B cell (primary cell): ENCODE data around the gene ZNF256. TPM values are rescaled to one million over a fixed set of nuclear protein-coding genes. Genes with fewer than 3 reads are reported as not detected.

ENCODE experiments used
- ATAC-seq: fragments of 200-7000 bp; cut with Tn5 transposase; one replicate; pipeline ENCODE4 v1.10.0; 2021; ENCODE audit warnings: low read depth, mild to moderate bottlenecking, moderate number of reproducible peaks, moderate library complexity
- CTCF ChIA-PET: fragments of 350-600 bp; sonication (Branson Sonifier 250); formaldehyde crosslinking; loops from one replicate; lab custom pipeline; 2021; ENCODE audit warnings: antibody characterized with exemption, inconsistent platforms; lab: Charles Lee
- POLR2A ChIA-PET: fragments of 350-600 bp; sonication (Branson Sonifier 250); formaldehyde crosslinking; loops from one replicate; lab custom pipeline; 2021; ENCODE audit warnings: antibody characterized with exemption; lab: Charles Lee
- DNase-seq: peaks from one replicate; pipeline ENCODE4 v3.0.0; 2013
- H2AFZ ChIP-seq: 2 replicates; pipeline ENCODE4 v1.6.1; 2012; ENCODE audit warnings: mild to moderate bottlenecking, low read depth, low read length; ENCODE audit not compliant: insufficient read depth, poor library complexity, severe bottlenecking
- H3K27ac ChIP-seq, 2 donors: 1 replicate in 1 of 2; 2 replicates in 1 of 2; pipeline ENCODE4 v1.5.1; 2012 to 2013; ENCODE audit warnings: low read length in 2 of 2, mild to moderate bottlenecking in 2 of 2, moderate library complexity in 1 of 2
- H3K27me3 ChIP-seq, 4 experiments: fragments of 200-600 bp in 1 of 4; sonication (generic) in 1 of 4; replicated peaks in 1 of 4; 1 replicate in 2 of 4; 2 replicates in 2 of 4; pipeline versions ENCODE4 v1.6.1 to v1.7.0; 2013 to 2016; ENCODE audit warnings: low read length in 3 of 4, mild to moderate bottlenecking in 2 of 4, mixed read lengths in 1 of 4, moderate library complexity in 1 of 4; ENCODE audit not compliant: insufficient read depth in 4 of 4, control insufficient read depth in 3 of 4; ENCODE audit errors: control extremely low read depth in 1 of 4
- H3K36me3 ChIP-seq, 2 experiments: replicated peaks in 1 of 2; 1 replicate in 1 of 2; 2 replicates in 1 of 2; pipeline versions ENCODE4 v1.6.1 to v1.7.1; 2013; ENCODE audit warnings: low read length in 1 of 2; ENCODE audit not compliant: insufficient read depth in 2 of 2, control insufficient read depth in 1 of 2; ENCODE audit errors: control extremely low read depth in 1 of 2, extremely low read depth in 1 of 2
- H3K4me1 ChIP-seq, 2 donors: fragments of 200-600 bp in 1 of 2; sonication (generic) in 1 of 2; 1 replicate in 1 of 2; 2 replicates in 1 of 2; pipeline versions ENCODE4 v1.5.1 to v1.6.1; 2013 to 2017; ENCODE audit warnings: low read length in 2 of 2; ENCODE audit not compliant: control insufficient read depth in 2 of 2, insufficient read depth in 2 of 2
- H3K4me2 ChIP-seq: replicated peaks from 2 replicates; pipeline ENCODE3; 2012; ENCODE audit warnings: mild to moderate bottlenecking, low read depth, low read length; ENCODE audit not compliant: poor library complexity, severe bottlenecking
- H3K4me3 ChIP-seq, 5 experiments: fragments of 200-600 bp in 1 of 5; sonication (generic) in 1 of 5; 1 replicate in 3 of 5; 2 replicates in 2 of 5; pipeline versions ENCODE4 v1.5.1 to v1.7.0; 2011 to 2016; ENCODE audit warnings: low read length in 4 of 5, mild to moderate bottlenecking in 4 of 5, low read depth in 2 of 5, control low read depth in 1 of 5, moderate library complexity in 1 of 5; ENCODE audit not compliant: insufficient read depth in 1 of 5; ENCODE audit errors: control extremely low read depth in 1 of 5, extremely low read depth in 1 of 5
- H3K79me2 ChIP-seq: fragments of 200-600 bp; sonication (generic); one replicate; pipeline ENCODE4 v1.6.0; 2016; ENCODE audit warnings: low read length; ENCODE audit not compliant: control insufficient read depth, insufficient read depth
- H3K9ac ChIP-seq: fragments of 200-600 bp; sonication (generic); 2 replicates; pipeline ENCODE4 v1.6.1; 2017; ENCODE audit warnings: mild to moderate bottlenecking, low read length, moderate library complexity
- H3K9me3 ChIP-seq, 3 donors: one replicate each; pipeline versions ENCODE4 v1.6.1 to v1.7.1; 2013; ENCODE audit warnings: low read length in 2 of 3; ENCODE audit not compliant: control insufficient read depth in 2 of 3, insufficient read depth in 1 of 3; ENCODE audit errors: control extremely low read depth in 1 of 3
- H4K20me1 ChIP-seq: 2 replicates; pipeline ENCODE4 v1.6.0; 2012; ENCODE audit warnings: mild to moderate bottlenecking, low read length; ENCODE audit not compliant: insufficient read depth, control insufficient read depth, poor library complexity, severe bottlenecking
- H3K27ac Mint-ChIP-seq: one replicate; pipeline ENCODE4 v1.8.0; 2021; ENCODE audit warnings: mixed read lengths
- H3K27me3 Mint-ChIP-seq: one replicate; pipeline ENCODE4 v1.8.0; 2021; ENCODE audit warnings: mixed read lengths
- H3K4me1 Mint-ChIP-seq: one replicate; pipeline ENCODE4 v1.8.0; 2021; ENCODE audit warnings: mixed read lengths
- H3K4me3 Mint-ChIP-seq: one replicate; pipeline ENCODE4 v1.8.0; 2021; ENCODE audit warnings: mixed read lengths
- H3K9me3 Mint-ChIP-seq: one replicate; pipeline ENCODE4 v1.8.0; 2022; ENCODE audit warnings: mixed read lengths; ENCODE audit not compliant: insufficient read depth
- EZH2 ChIP-seq: IDR thresholded peaks from 2 replicates; pipeline ENCODE4 v1.6.1; 2012; ENCODE audit warnings: borderline replicate concordance, low read depth, mild to moderate bottlenecking, moderate library complexity, low read length; ENCODE audit not compliant: insufficient read depth, poor library complexity, severe bottlenecking
- WGBS: methylation state at CpG from one replicate; pipeline ENCODE4 v1.1.5; 2013; ENCODE audit warnings: missing lambda C conversion rate; ENCODE audit not compliant: insufficient coverage; 5-methylcytosine and 5-hydroxymethylcytosine counted together
- intact Hi-C: fragments of 100-400 bp; cut with micrococcal nuclease; formaldehyde crosslinking; loops from one replicate; pipeline ENCODE4 v1.10.0; 2022
- polyA plus RNA-seq: library from polyadenylated mRNA; depleted of rRNA; stranded (reverse); fragments of >200 nt; gene quantifications from 2 replicates; pipeline ENCODE4 v1.2.3, GENCODE V29; 2012
- total RNA-seq, 2 donors: library from RNA; stranded (reverse); fragments of 120-200 nt in 1 of 2; gene quantifications; 1 replicate in 1 of 2; 2 replicates in 1 of 2; pipeline versions ENCODE4 v1.2.3 to v1.2.4, GENCODE V29; 2013 to 2022
- TF ChIP-seq, protein P1 (sequence below): fragments of 200-600 bp; IDR thresholded peaks from one replicate; pipeline ENCODE4 v1.8.0; 2022; ENCODE audit warnings: antibody characterized with exemption, mild to moderate bottlenecking

Gene ZNF256
- total and polyA plus RNA-seq, 2 donors (not counting 1 experiment from before 2014, with no cell fraction given), result 10.0 to 18.3 TPM

DNA sequence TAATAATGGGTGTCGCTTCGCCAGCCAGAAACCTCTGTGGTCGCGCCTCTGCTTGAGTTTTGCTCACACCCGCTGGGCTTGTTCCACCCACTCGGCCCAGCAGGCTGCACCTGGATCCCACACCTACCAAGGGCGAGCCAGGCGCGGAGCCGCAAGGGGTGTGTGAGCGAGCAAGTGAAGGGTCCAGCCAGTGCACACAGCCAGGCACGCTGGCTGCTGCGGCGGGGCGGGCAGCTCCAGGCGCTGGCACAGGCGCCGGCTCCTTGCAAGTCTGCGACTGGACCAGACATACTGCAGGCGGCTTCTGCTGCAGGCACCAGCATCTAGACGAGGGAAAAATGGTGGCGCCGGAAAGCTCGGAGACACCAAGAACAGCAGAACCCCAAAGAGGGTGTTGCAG lies 1.8 kb upstream of the ZNF256 start:
- no peak for TF ChIP-seq EZH2
- TF ChIP-seq, protein P1, sequence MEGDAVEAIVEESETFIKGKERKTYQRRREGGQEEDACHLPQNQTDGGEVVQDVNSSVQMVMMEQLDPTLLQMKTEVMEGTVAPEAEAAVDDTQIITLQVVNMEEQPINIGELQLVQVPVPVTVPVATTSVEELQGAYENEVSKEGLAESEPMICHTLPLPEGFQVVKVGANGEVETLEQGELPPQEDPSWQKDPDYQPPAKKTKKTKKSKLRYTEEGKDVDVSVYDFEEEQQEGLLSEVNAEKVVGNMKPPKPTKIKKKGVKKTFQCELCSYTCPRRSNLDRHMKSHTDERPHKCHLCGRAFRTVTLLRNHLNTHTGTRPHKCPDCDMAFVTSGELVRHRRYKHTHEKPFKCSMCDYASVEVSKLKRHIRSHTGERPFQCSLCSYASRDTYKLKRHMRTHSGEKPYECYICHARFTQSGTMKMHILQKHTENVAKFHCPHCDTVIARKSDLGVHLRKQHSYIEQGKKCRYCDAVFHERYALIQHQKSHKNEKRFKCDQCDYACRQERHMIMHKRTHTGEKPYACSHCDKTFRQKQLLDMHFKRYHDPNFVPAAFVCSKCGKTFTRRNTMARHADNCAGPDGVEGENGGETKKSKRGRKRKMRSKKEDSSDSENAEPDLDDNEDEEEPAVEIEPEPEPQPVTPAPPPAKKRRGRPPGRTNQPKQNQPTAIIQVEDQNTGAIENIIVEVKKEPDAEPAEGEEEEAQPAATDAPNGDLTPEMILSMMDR, result no peak
- Histone ChIP-seq H3K4me3 (no peak overlapping the region), H3K27ac (no peak overlapping the region), H3K4me1 (peaks cover 16 to 27% of the 10 kb centered on the region in 2 donors), H3K4me2 (no peak overlapping the region), H3K79me2 (peaks cover 39% of the 10 kb centered on the region), H3K36me3 (peaks cover 0 to under 1% of the 10 kb centered on the region in 2 experiments), H3K9me3 (peaks cover 0 to 68% (median 7%) of the 10 kb centered on the region in 3 donors), H3K27me3 (peaks cover 0 to 6% (median 0%) of the 10 kb centered on the region in 4 experiments), H2AFZ (no peak overlapping the region), H4K20me1 (peaks cover 9% of the 10 kb centered on the region), H3K9ac (no peak overlapping the region)
- H3K27me3 Mint-ChIP-seq, result peaks cover 9% of the 10 kb centered on the region
- ChIA-PET CTCF (no interaction called here), POLR2A (no interaction called here)
- peaks cover 26% of the 10 kb centered on the region for H3K4me1 Mint-ChIP-seq
- no peak for DNase-seq
- 96% methylated on average over 24 of the region's 24 CpGs for whole genome bisulfite sequencing
- no peak overlapping the region for H3K4me3 Mint-ChIP-seq
- H3K27ac Mint-ChIP-seq, result no peak overlapping the region
- intact Hi-C loops, result loop anchor here (5.0 kb wide), 2 partner anchors 42 to 462 kb away; partner anchors contain the start of gene ZNF419
- peaks cover 20% of the 10 kb centered on the region for H3K9me3 Mint-ChIP-seq
- ATAC-seq, result no peak

- DNase-seq (no peak), ATAC-seq (no peak)
- Histone ChIP-seq H3K27me3 (peaks cover 0 to 6% (median 0%) of the 10 kb centered on the region in 4 experiments), H3K4me2 (peak overlapping the region; percentile 95), H3K79me2 (peaks cover 61% of the 10 kb centered on the region), H3K4me3 (peak overlapping the region; percentile 71 to 90 (median 87)), H3K9me3 (peaks cover 7 to 72% (median 24%) of the 10 kb centered on the region in 3 donors), H2AFZ (peak overlapping the region; percentile 78), H4K20me1 (peaks cover 15% of the 10 kb centered on the region), H3K27ac (peak overlapping the region; percentile 77 to 89), H3K4me1 (peaks cover 16 to 27% of the 10 kb centered on the region in 2 donors), H3K9ac (peak overlapping the region; percentile 90), H3K36me3 (peaks cover 9 to 23% of the 10 kb centered on the region in 2 experiments)
- no peak for TF ChIP-seq EZH2
- WGBS, result 7% methylated on average over 18 of the region's 18 CpGs
- H3K27me3 Mint-ChIP-seq, result peaks cover 6% of the 10 kb centered on the region
- ChIA-PET POLR2A (no interaction called here), CTCF (interaction anchor here (0.6 kb wide), 1 partner anchor 238 kb away, joined by 4 read pairs; the partner anchor contains the start of gene ZNF154)
- peaks cover 23% of the 10 kb centered on the region for H3K9me3 Mint-ChIP-seq
- H3K4me1 Mint-ChIP-seq, result peaks cover 36% of the 10 kb centered on the region
- H3K4me3 Mint-ChIP-seq, result peak overlapping the region; percentile 96
- H3K27ac Mint-ChIP-seq, result peak overlapping the region; percentile 89
- intact Hi-C loops, result loop anchor here (1.0 to 5.0 kb wide), 9 partner anchors 12 to 584 kb away; partner anchors contain the start of genes TRAPPC2B, ZNF417, ZNF418 and ZNF419
Observed at GRCh38 chr19:57947088-57947418, 453 bp downstream of the ZNF256 start.
